Vagina (tissue), 2 donors: ENCODE results near the gene ASCC2.

Experiments used
- CTCF ChIP-seq, 3 experiments: fragments of 450-650 bp in 2 of 3; fragments of 200-600 bp in 1 of 3; sonication (generic) in 1 of 3; IDR thresholded peaks; one replicate each; pipeline ENCODE4 v1.5.1; 2017 to 2019; ENCODE audit warnings: antibody characterized with exemption in 3 of 3, mild to moderate bottlenecking in 2 of 3, moderate library complexity in 2 of 3
- POLR2A ChIP-seq, 2 donors: fragments of 450-650 bp; IDR thresholded peaks; one replicate each; pipeline ENCODE4 v1.6.1; 2017; ENCODE audit warnings: antibody characterized with exemption in 2 of 2, mild to moderate bottlenecking in 2 of 2, moderate library complexity in 2 of 2

- no peak for TF ChIP-seq CTCF (IDR thresholded peaks at IDR 0.05)
- no peak for TF ChIP-seq POLR2A (IDR thresholded peaks at IDR 0.05)
Observed at GRCh38 chr22:29748248-29748893, 89.7 kb downstream of the ASCC2 start.
